DOHH2 (cell line): ENCODE data around the gene UMAD1.

Experiments used
- CTCF ChIP-seq: fragments of 200-600 bp; sonication (generic); IDR thresholded peaks from one replicate; pipeline ENCODE4 v1.5.1; 2014; ENCODE audit warnings: antibody characterized with exemption, mild to moderate bottlenecking, low read depth, low read length; ENCODE audit not compliant: poor library complexity, severe bottlenecking
- EZH2phosphoT487 ChIP-seq: fragments of 200-600 bp; sonication (generic); IDR thresholded peaks from 2 replicates; pipeline ENCODE4 v1.6.1; 2017; ENCODE audit warnings: borderline replicate concordance, mild to moderate bottlenecking, antibody characterized with exemption, low read length, moderate library complexity, mixed read lengths

- TF ChIP-seq CTCF (no peak), EZH2phosphoT487 (no peak)
These were observed 31.2 kb upstream of the UMAD1 start for GRCh38 chr7:7609330-7609729.
